Medulla oblongata (tissue), 1 donor: ENCODE measurements around the gene BCLAF3.

ENCODE experiments used
- DNase-seq: peaks from one replicate; pipeline ENCODE4 v3.0.0-alpha.2; 2015; ENCODE audit errors: extremely low spot score

Gene BCLAF3

GRCh38 chrX:19990556-19991349 is at the start of gene BCLAF3:
Gene BCLAF3, minus strand, starts transcription at chrX:19991061. Its CDS starts 20,797 bp downstream, at chrX:19970264.
- DNase-seq: peak; percentile 89

- no peak for DNase-seq
These were observed 48.1 kb upstream of the BCLAF3 start for GRCh38 chrX:20038966-20039365.

DNA sequence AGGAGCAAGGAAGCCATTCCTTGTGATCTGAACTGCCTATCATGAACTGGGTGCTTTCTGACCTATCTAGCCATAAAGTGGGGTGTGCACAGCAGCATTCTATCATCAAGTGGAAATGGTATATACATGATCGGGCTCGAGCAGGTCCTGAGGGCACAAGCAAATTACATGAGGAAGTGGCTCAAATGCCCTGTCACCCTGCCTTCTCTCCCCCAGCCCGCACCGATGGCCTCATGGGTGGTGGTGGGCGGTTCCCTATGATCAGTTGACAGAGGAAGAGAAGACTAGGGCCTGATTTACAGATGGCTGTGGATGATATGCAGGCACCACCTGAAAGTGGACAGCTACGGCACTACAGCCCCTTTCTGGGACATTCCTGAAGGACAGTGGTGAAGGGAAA is 46.3 kb upstream of the BCLAF3 start:
- no peak for DNase-seq

DNA sequence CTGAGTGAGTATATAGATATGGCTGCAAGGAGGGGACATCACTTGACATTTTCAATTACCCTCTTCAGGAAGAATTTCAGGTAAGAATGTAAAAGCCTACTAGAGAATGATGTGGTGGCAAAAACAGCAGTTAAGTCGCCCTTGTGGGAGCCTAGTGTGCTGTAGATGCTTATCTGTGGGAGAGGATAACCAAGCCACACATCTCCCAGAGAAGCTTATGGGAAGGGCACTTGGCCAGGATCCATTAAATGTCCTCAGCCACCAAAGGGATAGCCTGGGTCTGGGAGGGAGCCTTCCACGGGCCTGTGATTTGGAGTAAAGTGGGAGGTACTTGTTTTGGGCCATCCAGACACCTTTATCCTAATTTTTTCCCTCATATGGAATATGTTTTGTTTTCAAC is 41.3 kb upstream of the BCLAF3 start:
- DNase-seq: no peak

- no peak for DNase-seq
These were observed 38.9 kb upstream of the BCLAF3 start for GRCh38 chrX:20029728-20030127.

DNA sequence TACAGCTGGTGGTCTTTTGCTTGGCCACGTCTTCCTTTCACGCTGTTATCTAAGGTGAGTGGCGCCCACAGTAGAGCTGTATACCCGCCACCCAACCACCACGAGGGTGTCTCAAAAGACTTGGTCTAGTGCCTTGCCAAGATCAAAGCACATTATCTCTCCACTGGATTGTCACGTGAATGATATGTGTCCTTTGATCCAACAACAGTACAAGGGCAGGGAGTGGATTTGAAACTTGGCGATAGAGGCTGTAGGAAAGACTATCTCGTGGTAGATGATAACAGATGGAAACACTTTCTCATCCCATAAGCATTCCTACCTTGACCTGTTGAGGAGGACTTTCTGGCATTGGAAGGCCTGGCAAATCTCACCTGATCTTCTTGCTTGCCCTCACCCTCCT is 37.7 kb upstream of the BCLAF3 start:
- DNase-seq: no peak

DNA sequence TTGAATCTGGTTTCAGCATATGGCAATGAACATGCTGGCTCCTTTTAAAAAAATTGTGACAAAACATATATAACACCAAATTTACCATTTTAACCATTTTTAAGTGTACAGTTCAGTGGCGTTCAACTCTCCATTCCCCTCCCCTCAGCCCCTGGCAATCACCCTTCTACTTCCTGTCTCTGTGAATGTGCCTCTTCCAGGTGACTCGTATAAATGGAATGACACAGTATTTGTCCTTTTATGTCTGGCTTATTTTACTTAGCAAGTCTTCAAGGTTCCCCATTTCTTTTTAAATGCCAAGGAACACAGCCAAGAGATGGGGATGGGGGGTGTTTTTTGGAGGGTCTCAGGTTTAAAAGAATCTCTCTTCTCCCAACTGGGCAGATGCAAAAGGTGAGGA is 35.4 kb upstream of the BCLAF3 start:
- DNase-seq: no peak

DNA sequence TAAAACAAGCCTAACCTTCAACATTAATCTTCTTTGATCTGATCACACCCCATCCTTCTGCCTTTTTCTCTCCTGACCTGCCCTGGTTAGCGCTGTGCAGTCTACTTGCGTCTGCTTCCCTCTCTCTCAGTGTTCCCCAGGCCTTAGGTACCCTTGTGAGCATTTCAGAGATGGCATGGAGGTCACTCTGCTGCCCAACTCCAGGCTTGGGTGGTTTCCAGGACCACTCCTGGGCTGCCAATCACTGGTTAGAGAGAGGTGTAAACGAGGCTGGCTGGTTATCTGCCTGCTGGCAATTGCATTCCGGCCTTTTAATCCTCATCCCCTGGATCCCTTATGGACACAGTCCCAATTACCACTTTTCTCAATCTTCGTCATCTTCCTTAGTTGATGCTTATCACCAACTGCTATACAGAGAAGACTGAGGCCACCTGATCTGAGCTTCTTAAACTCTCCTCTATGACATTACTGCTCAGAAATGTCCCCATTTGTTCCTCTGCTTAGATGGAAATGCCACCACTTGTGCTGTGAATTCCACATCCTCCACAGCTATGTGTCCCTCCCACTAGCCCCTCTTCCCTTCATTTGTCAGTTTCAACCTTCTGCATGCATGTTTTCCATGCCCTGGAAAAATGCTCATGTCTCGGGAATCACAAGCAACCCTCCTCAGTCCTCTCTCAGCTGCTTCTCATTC is 29.0 kb upstream of the BCLAF3 start:
- DNase-seq: no peak

- DNase-seq: no peak
These were observed 25.7 kb upstream of the BCLAF3 start for GRCh38 chrX:20016616-20016945.

- DNase-seq: no peak
These were observed 25.2 kb upstream of the BCLAF3 start for GRCh38 chrX:20015945-20016615.

GRCh38 chrX:20015422-20015821 is 24.6 kb upstream of the BCLAF3 start:
- no peak for DNase-seq

GRCh38 chrX:20011608-20012007 is 20.7 kb upstream of the BCLAF3 start:
- DNase-seq: no peak

DNA sequence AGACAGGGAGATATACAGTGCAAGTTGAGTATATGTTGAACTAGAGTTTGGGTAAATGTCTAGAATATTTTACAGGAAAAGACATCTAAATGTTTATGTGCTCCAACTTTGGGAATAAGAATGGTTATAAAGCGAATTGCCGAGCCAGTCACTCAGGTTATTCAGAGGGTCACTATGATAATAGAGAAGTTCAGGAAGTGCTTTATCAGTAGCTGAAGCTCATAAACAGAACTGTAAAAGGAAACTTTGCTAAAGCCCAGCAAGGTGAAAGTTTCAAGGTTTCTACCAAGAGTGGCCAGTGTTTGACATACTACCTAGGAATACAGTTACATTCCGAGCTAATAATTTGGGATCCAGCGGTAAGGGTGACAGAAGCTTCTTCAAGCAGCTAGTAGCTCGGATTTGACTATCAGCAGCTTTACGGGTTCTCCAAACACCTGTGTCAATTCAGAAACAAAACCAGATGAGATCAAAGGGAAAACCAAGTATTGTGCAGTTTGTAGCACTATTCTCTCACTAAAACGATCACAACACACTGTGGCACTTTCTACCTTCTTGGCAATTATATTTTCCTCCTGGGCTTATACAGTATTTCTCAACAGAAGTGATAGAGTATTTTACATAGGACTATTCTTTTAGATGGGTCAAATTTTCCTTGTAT is 17.2 kb upstream of the BCLAF3 start:
- DNase-seq: no peak

DNA sequence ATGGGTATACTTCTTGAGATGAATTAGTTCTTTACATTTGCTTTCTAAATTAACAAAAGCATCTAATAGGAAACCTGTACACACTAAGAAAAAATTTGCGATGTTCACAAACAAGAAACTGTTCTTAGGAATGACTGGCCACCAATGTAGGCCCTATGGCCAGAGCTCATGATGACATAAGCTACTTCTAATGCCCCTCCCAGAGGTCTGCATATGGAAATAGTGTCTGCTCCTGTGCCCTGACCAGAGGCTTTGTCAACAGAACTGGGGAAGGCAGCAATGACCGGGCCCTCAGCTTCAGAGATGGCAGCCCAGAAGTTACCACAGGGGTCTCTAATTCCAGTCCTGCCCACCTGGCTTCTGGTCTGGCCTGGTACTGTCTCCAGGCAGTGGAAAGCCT is 15.0 kb upstream of the BCLAF3 start:
- DNase-seq: no peak

DNA sequence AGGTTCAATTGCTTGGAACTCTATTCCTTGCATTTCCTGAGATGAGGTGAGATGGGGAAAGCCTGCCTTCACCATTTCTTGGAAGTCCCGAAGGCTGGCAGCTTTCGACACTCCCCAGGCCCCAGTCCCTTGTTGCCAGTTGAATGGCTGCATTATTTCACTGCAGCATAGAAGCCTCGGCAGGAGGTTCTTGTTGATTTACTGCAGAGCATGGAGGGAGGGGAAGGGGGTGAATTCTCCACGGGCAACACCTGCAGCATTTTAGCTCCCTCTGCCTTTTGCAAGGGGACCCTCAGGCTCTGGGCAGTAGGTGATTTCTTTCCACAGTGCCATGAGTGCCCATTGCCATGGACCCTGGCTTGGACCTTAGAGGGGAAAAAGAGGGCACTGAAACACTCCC is 10.7 kb upstream of the BCLAF3 start:
- no peak for DNase-seq

DNA sequence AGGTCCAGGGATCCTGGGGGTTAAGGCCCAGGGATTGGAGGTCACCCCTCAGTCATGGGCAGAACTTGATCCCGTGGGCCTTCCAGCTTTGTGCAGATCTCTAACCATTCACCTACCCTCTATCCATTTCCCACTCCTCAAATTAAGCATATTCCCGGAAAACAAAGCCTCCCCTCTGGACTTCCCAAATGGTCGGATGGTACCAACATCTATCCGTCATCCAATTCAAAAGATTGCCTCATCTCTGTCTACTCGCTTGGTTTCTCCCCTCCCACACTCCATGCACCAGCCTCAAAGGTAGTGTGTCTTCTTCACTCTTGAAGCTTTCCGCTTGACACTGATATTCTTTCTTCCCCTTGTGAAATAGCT is 473 bp upstream of the BCLAF3 start:
- no peak for DNase-seq

GRCh38 chrX:19990151-19990555 is 708 bp downstream of the BCLAF3 start:
- DNase-seq: peak; percentile 3

GRCh38 chrX:19987856-19988255 is 3.0 kb downstream of the BCLAF3 start:
- DNase-seq: no peak

GRCh38 chrX:19986531-19986930 is 4.3 kb downstream of the BCLAF3 start:
- no peak for DNase-seq

GRCh38 chrX:19981947-19982346 is 8.9 kb downstream of the BCLAF3 start:
- DNase-seq: no peak

GRCh38 chrX:19975845-19976244 is 15.0 kb downstream of the BCLAF3 start:
- no peak for DNase-seq

DNA sequence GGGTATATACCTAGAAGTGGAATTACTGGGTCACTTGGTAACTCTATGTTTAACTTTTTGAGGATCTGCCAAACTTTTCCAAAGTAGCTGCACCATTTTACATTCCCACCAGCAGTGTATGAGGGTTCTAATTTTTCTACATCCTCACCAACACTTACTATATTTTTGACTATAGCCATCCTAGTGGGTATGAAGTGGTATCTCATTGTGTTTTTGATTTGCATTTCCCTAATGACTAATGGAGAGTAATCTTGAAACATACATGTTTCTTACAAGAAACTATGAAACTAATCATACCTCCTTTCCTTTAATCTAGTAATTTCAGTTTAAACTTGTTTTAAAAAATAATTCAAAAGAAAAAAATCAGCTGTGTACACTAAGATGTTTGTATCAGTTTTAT is 17.9 kb downstream of the BCLAF3 start:
- no peak for DNase-seq
